ENCODE measurements around the gene NKX1-1.

DNA sequence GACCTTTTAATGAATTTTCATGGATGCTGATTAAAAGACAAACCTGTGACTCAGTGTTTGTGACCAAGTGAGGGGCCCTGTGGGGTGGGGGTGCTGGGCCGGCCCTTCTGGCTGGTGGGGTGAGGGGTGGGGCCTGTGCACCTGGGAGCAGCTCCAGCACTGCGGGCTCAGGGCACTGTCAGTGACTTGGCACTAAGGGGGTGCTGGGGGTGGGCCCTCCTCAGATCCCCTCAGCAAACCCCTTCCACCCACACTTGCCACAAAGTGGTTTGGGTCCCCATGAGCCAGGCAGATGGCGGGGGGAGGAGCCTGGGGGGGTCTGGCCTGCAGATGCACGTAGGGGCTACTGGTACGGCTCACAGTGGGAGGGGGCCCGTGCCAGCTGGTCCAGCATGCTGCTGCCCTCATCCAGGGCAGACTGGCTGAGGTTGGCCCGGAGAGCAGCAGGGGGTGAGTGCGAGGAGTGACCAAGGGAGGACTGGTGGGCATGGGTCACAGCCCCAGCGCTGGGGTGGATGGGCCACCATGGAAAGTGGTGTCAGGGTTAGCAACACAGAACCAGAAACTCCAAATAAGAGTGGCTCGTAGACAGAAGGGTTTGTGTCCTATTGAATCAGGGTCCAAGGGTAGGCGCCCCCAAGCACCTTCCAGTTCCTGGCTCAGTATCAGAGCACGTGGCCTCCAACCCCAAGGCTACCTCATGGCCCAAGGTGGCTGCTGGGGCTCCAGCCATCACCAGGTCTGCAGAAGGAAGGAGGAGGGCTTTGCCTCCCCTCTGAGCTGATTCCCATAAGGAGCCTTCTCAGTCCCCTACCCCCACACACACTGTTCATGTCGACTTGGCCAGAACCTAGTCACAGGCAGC, 10.1 kb downstream of the NKX1-1 start:
- TF ChIP-seq EZH2 (IDR thresholded peaks at IDR 0.05) (no peak), EZH2phosphoT487 (IDR thresholded peaks at IDR 0.05) (no peak)
- TF ChIP-seq, protein P1, sequence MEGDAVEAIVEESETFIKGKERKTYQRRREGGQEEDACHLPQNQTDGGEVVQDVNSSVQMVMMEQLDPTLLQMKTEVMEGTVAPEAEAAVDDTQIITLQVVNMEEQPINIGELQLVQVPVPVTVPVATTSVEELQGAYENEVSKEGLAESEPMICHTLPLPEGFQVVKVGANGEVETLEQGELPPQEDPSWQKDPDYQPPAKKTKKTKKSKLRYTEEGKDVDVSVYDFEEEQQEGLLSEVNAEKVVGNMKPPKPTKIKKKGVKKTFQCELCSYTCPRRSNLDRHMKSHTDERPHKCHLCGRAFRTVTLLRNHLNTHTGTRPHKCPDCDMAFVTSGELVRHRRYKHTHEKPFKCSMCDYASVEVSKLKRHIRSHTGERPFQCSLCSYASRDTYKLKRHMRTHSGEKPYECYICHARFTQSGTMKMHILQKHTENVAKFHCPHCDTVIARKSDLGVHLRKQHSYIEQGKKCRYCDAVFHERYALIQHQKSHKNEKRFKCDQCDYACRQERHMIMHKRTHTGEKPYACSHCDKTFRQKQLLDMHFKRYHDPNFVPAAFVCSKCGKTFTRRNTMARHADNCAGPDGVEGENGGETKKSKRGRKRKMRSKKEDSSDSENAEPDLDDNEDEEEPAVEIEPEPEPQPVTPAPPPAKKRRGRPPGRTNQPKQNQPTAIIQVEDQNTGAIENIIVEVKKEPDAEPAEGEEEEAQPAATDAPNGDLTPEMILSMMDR (IDR thresholded peaks at IDR 0.05), result no peak

All from neural progenitor cell (in vitro differentiated cells).